ENCODE data around the gene LURAP1L.

DNA sequence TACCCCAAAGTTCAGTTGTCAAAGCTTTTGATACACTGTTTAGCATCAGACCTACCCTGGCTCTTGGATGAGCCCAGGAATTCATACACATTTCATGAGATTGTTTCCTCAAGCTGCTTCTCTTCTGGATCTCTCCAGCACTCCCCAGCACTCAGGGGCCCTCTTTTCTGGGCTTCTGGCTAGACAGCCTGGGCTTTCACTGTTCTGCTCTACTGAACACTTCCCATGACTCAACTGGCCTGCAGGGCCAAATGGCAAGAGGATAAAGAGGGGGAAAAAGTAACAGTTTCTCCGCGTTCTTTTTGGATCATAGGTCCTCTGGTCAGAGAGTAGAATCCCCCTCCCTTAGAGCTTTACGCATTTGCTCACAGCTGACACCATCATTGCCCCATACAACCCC lies 20.9 kb upstream of the LURAP1L start:
- TF ChIP-seq ATF4 (CRISPR knock-in tag; IDR thresholded peaks at IDR 0.05) (no peak), POLR2G (IDR thresholded peaks at IDR 0.05; ENCODE audit: low read depth, low read length) (no peak), USF1 (CRISPR knock-in tag; IDR thresholded peaks at IDR 0.05) (no peak), THAP7 (CRISPR knock-in tag; IDR thresholded peaks at IDR 0.05) (no peak), THRB (CRISPR knock-in tag; conservative IDR thresholded peaks at IDR 0.05) (no peak), ZNF699 (CRISPR knock-in tag; IDR thresholded peaks at IDR 0.05; ENCODE audit: insufficient replicate concordance) (no peak), POLR3A (IDR thresholded peaks at IDR 0.05; ENCODE audit: borderline replicate concordance, extremely low read depth, insufficient read depth, insufficient read length) (no peak), E4F1 (CRISPR knock-in tag; IDR thresholded peaks at IDR 0.05; ENCODE audit: borderline replicate concordance) (no peak), CTCF (IDR thresholded peaks at IDR 0.05 in 2 of 3, conservative IDR thresholded peaks at IDR 0.05 in 1 of 3; ENCODE audit: insufficient read depth in 2 of 3, low read depth in 1 of 3, low read length in 3 of 3) (no peak), EZH2 (IDR thresholded peaks at IDR 0.05; ENCODE audit: borderline replicate concordance, low read depth, low read length) (no peak), ZNF12 (CRISPR knock-in tag; IDR thresholded peaks at IDR 0.05) (no peak)
- TF ChIP-seq, protein P1, sequence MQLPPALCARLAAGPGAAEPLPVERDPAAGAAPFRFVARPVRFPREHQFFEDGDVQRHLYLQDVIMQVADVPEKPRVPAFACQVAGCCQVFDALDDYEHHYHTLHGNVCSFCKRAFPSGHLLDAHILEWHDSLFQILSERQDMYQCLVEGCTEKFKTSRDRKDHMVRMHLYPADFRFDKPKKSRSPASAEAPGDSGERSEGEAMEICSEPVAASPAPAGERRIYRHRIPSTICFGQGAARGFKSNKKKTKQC (CRISPR knock-in tag; IDR thresholded peaks at IDR 0.05) = no peak
- TF ChIP-seq, protein P2, sequence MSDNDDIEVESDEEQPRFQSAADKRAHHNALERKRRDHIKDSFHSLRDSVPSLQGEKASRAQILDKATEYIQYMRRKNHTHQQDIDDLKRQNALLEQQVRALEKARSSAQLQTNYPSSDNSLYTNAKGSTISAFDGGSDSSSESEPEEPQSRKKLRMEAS (CRISPR knock-in tag; IDR thresholded peaks at IDR 0.05) = no peak
- TF ChIP-seq, protein P3, sequence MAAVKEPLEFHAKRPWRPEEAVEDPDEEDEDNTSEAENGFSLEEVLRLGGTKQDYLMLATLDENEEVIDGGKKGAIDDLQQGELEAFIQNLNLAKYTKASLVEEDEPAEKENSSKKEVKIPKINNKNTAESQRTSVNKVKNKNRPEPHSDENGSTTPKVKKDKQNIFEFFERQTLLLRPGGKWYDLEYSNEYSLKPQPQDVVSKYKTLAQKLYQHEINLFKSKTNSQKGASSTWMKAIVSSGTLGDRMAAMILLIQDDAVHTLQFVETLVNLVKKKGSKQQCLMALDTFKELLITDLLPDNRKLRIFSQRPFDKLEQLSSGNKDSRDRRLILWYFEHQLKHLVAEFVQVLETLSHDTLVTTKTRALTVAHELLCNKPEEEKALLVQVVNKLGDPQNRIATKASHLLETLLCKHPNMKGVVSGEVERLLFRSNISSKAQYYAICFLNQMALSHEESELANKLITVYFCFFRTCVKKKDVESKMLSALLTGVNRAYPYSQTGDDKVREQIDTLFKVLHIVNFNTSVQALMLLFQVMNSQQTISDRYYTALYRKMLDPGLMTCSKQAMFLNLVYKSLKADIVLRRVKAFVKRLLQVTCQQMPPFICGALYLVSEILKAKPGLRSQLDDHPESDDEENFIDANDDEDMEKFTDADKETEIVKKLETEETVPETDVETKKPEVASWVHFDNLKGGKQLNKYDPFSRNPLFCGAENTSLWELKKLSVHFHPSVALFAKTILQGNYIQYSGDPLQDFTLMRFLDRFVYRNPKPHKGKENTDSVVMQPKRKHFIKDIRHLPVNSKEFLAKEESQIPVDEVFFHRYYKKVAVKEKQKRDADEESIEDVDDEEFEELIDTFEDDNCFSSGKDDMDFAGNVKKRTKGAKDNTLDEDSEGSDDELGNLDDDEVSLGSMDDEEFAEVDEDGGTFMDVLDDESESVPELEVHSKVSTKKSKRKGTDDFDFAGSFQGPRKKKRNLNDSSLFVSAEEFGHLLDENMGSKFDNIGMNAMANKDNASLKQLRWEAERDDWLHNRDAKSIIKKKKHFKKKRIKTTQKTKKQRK (IDR thresholded peaks at IDR 0.05; ENCODE audit: borderline replicate concordance, low read depth, low read length) = no peak
